GM04503 (cell line): ENCODE data around the gene UNKL.

Experiments
- DNase-seq: peaks from one replicate; pipeline ENCODE4 v3.0.0-alpha.2; 2012; ENCODE audit warnings: low read depth

The UNKL gene, protein sequence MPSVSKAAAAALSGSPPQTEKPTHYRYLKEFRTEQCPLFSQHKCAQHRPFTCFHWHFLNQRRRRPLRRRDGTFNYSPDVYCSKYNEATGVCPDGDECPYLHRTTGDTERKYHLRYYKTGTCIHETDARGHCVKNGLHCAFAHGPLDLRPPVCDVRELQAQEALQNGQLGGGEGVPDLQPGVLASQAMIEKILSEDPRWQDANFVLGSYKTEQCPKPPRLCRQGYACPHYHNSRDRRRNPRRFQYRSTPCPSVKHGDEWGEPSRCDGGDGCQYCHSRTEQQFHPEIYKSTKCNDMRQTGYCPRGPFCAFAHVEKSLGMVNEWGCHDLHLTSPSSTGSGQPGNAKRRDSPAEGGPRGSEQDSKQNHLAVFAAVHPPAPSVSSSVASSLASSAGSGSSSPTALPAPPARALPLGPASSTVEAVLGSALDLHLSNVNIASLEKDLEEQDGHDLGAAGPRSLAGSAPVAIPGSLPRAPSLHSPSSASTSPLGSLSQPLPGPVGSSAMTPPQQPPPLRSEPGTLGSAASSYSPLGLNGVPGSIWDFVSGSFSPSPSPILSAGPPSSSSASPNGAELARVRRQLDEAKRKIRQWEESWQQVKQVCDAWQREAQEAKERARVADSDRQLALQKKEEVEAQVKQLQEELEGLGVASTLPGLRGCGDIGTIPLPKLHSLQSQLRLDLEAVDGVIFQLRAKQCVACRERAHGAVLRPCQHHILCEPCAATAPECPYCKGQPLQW

GRCh38 chr16:1414532-1415260 lies at the start of gene UNKL:
TSS of gene UNKL (minus strand) at chr16:1414704. CDS start at chr16:1414691, 13 bp downstream.
- DNase-seq: no peak

- DNase-seq: no peak
These were observed 46.6 kb upstream of the UNKL start for GRCh38 chr16:1461146-1461545.

- DNase-seq: no peak
These were observed 46.2 kb upstream of the UNKL start for GRCh38 chr16:1460602-1461138.

GRCh38 chr16:1459967-1460366 lies 45.5 kb upstream of the UNKL start:
- DNase-seq: no peak

DNA sequence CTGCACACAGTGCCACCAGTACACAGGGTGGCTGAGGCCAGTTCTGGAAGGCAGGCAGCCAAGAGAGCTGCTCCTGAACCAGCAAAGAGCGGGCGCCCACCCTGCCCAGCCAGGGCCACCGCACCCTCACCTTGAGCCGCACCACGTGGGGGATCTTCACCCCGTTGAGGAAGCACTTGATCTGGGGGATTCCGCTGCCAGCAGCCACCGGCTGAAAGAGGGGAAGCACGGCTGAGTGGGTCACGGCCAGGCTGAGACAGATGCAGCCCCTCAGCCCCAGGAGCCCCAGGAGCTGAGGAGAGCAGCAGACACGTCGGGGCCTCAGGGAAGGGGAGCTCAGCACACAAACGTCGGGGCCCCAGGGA lies 44.5 kb upstream of the UNKL start:
- DNase-seq: no peak

DNA sequence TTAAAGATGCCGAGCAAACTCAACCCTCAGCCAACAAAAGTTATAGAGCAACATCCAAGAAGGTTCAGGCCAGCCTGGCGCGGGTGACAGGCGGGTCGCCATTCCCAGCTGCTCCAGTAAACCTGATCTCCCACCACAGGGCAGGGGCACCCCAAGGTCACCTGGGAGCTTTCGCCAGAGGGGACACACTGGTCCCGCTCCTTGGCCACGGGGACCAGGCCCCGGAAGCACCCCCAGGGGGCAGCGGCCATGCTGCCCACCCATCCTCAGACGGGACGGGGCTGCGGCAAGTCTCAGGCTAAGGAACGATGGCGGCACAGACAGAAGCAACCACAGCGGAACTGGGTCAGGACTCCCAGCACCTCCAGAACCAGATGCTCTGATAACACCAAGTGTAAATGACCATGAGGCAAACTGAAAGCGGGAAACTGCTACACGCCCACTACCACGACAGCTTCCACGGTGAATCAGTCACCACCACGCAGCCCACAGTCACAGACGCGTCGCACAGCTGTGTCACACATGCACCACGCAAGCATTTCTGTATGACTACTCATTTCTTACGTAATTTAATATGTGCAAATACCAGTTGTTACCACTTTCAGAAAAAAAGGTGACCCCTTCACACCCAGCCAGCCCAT lies 44.0 kb upstream of the UNKL start:
- DNase-seq: no peak

- no peak for DNase-seq
These were observed 43.2 kb upstream of the UNKL start for GRCh38 chr16:1457489-1458245.

DNA sequence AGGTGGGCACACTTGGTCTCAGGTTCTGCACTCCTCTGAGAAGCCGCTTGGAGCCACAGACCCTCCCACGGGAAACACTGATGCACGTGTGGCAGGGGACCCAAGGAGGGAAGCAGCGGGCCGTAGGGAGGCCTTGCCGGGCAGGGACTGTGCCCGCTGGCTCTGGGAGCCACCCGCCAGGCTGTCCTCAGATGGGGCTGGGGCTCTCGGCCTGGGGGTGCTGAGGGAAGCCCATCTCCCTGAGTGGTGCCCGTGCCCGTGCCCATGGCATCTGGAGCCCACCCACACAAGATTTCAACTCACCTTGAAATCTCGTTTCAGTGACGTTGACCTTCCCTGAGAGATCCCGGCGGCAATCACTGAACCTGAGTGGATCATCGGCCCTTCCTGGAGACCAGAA lies 42.4 kb upstream of the UNKL start:
- no peak for DNase-seq

DNA sequence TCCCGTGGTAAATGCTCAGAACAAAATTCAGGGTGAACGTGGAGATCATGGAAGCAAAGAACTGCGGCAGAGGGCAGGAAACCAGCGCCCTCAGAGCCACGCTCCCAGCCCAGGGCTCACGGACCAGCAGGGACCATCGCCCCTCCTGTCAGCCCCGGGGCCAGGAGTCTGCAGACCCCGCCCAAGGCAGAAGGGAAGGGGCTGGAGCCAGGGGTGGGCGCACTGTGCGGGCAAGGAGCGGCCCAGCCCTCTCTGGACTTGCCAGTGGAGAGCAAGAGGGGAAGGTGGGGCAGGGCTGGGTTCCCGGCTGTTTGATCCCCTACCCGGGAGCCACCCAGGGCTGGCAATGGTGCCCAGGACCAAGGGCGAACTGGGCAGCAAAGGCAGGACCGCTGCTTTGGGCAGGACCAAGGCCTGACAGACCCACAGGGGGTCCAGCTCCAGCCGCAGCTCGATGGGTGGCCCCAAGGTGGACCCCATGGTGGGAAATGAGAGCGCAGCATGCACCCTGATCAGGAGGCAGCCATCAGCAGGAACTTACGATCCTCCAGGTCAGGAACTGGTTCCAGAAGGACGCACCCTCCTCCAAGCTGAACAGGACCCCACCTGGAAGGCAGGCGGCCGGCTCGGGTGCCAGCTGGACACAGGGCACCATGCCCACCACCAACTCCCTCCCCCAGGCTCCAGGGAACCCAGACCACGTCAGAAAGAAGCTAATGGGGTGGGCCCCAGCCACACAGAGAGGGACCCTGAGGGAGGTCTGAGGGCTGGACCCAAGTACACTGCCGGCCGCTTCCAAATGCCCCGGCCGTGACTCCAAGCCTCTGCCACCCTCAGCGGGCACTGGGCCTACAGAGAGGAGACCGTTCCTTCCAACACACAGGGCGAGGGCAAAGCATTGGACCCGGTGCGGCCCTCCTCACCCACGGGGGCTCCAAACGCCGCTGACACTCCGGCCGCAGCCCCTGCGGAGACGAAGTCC lies 41.0 kb upstream of the UNKL start:
- DNase-seq: no peak

DNA sequence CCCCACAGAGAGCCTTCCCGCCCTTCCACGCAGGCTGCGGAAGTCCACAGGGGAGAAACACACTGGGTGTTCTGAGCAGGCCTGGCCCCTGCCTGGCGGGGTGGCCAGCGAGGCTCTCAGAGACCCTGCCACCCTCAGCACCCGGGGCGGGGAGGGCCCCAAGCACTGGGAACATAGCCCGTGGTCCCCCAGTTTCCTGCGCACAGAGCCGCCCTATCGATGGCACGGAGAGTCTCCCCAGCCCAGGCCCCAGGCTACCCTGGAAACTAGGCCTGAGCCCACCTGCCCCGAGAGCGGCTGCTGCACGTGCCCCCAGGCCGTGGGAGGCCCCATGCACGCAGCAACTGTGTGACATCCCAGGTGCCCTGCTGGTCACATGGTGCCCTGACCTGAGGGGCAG lies 40.1 kb upstream of the UNKL start:
- no peak for DNase-seq

DNA sequence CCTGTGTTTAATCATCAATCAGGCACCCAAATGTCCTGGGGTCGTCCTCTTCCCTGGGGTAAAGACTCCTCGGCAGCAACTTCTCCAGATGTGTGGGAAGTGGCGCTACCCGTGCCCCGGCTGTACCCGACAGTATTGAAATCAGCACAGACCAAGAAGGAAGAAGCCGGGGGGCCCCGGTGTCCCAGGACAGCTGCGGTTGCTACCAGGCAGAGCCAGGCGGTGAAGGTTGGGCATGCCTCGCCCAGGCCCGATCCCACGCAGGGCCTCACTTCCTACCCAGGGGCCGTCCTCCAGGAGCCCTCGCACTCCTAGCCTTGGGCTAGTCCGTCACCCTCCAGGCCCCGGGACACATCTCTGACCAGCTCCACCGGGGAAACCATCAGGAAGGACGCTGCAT lies 38.8 kb upstream of the UNKL start:
- no peak for DNase-seq

DNA sequence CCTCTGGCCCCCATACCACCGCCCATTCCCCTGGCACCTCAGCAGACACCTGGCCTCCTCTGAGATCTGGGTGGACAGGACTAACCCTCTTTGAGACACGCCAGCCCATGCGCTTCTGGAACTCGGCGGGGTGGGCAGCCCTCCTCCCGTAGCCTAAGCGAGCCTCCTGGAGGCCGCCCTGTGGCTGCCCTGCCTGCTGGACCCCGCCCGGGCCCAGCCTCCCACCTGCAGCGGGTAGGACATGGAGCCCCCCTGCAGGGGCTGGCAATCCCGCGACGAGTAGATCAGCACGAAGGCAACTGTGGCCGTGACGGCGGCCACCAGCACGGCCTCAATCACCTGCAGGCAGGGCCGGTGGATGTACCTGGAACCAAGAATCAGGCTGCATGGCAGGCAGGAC lies 38.0 kb upstream of the UNKL start:
- no peak for DNase-seq

GRCh38 chr16:1451702-1452392 lies 37.3 kb upstream of the UNKL start:
- DNase-seq: no peak

- no peak for DNase-seq
These were observed 36.3 kb upstream of the UNKL start for GRCh38 chr16:1450841-1451240.

GRCh38 chr16:1450218-1450617 lies 35.7 kb upstream of the UNKL start:
- DNase-seq: no peak

GRCh38 chr16:1449201-1449788 lies 34.8 kb upstream of the UNKL start:
- no peak for DNase-seq

DNA sequence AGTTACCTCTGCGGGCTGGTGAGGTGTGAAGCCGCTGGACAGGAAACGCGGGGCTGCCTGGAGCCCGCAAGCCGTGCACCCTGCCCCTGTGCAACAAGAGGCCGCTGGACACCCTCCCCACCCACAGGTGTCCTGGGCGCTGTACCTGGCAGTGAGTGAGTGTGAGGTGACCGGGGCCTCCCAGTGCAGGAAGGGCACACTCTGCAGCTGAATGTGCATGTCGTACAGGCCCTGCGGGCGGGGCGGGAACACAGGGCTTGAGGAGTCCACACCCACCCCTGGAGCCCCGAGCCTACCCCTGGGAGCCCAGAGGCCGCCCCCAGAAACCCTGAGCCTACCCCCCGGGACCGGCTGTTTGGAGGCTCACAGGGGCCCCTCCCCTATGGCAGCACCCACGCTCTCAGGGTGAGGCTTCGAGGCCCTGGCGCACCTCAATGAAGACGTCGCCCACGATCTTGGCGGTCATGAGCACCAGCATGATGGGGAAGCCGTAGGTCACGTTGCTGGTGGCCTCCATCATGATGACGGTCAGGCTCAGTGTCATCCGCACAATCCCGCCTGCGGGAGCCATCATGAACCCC lies 34.1 kb upstream of the UNKL start:
- DNase-seq: no peak

DNA sequence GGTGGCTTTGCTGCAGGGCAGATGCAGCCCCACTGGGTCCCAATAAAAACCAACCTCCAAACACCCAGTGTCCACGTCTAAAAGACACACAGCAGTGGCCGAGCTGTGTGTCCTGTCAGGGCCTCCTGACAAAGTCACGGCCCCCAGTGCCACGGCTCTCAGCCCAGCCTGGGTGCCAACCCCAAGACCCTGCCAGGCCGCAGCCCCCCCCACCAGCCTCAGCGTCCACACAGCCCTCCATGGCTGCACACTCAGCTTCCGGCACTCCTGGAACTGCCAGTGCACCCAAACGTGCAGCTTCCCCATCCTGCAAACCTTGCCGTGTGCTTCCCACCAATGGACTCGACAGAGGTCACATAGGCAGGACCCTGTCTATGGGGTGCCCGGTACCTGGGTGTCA lies 33.5 kb upstream of the UNKL start:
- no peak for DNase-seq
